ENCODE data around the gene KRTAP5-8.

DNA sequence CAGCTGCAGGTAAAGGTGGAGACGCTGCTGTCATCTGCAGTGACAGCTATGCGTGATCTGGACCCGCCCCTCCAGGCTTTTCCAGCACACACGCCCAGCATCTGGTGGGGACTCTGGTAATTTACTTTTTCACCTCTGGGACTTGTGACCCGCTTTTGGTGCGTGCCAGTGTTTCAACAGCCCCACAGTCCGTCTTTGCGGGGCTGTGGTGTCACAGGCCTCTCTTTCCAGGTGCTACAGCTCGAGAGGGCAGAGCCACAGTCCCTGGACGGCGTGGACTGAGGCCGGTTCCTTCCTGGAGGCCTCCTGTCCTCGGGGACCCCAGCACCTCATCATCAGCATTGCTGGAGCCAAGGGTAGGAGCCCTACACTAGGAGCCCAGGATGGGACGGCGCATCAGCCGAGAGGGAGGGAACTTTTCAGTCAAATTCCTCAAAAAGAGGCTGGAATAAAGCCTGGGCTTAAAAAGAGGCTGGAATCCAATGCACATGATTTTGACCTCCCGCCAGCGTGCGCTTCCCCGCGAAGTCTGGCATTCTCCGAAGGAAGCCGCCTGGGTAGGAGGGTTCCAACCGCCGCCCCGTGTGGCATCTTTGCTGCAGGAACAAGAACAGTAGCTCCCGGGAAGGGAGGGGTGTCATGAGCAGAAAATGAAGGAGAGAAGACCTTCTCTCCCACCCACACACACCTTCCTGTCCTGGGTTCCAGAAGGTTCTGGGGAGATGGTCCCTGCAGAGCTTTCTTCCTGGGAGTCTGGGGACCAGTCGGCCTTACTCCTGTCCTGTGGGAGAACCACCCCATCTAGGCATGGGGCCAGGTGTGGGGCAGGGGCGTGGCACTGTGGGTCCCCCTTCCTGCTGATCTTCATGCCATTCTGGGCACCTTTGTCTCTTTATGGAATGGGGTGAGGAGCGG, 36.5 kb upstream of the KRTAP5-8 start:
- TF ChIP-seq POLR2AphosphoS5 (IDR thresholded peaks at IDR 0.05; ENCODE audit: control insufficient read depth, insufficient read depth, low read depth, low read length), result no peak
- TF ChIP-seq EZH2 (IDR thresholded peaks at IDR 0.05; ENCODE audit: borderline replicate concordance, low read depth, low read length), result no peak
- no peak for TF ChIP-seq ILF3 (IDR thresholded peaks at IDR 0.05; ENCODE audit: borderline replicate concordance)
- no peak for TF ChIP-seq SMC3 (conservative IDR thresholded peaks at IDR 0.05; ENCODE audit: insufficient read depth, low read depth, low read length)
- no peak for TF ChIP-seq TAF1 (IDR thresholded peaks at IDR 0.05; ENCODE audit: control insufficient read depth, extremely low read depth, insufficient read depth, low read length, severe bottlenecking)
- no peak for TF ChIP-seq POLR3A (IDR thresholded peaks at IDR 0.05; ENCODE audit: borderline replicate concordance, extremely low read depth, insufficient read depth, insufficient read length)
- no peak for TF ChIP-seq RAD21 (CRISPR knock-in tag; conservative IDR thresholded peaks at IDR 0.05 in 1 of 2, IDR thresholded peaks at IDR 0.05 in 1 of 2)
- TF ChIP-seq, protein P1, sequence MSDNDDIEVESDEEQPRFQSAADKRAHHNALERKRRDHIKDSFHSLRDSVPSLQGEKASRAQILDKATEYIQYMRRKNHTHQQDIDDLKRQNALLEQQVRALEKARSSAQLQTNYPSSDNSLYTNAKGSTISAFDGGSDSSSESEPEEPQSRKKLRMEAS (CRISPR knock-in tag; IDR thresholded peaks at IDR 0.05), result no peak
- no peak for TF ChIP-seq KAT2B (IDR thresholded peaks at IDR 0.05; ENCODE audit: low read depth, low read length)
- TF ChIP-seq, protein P2, sequence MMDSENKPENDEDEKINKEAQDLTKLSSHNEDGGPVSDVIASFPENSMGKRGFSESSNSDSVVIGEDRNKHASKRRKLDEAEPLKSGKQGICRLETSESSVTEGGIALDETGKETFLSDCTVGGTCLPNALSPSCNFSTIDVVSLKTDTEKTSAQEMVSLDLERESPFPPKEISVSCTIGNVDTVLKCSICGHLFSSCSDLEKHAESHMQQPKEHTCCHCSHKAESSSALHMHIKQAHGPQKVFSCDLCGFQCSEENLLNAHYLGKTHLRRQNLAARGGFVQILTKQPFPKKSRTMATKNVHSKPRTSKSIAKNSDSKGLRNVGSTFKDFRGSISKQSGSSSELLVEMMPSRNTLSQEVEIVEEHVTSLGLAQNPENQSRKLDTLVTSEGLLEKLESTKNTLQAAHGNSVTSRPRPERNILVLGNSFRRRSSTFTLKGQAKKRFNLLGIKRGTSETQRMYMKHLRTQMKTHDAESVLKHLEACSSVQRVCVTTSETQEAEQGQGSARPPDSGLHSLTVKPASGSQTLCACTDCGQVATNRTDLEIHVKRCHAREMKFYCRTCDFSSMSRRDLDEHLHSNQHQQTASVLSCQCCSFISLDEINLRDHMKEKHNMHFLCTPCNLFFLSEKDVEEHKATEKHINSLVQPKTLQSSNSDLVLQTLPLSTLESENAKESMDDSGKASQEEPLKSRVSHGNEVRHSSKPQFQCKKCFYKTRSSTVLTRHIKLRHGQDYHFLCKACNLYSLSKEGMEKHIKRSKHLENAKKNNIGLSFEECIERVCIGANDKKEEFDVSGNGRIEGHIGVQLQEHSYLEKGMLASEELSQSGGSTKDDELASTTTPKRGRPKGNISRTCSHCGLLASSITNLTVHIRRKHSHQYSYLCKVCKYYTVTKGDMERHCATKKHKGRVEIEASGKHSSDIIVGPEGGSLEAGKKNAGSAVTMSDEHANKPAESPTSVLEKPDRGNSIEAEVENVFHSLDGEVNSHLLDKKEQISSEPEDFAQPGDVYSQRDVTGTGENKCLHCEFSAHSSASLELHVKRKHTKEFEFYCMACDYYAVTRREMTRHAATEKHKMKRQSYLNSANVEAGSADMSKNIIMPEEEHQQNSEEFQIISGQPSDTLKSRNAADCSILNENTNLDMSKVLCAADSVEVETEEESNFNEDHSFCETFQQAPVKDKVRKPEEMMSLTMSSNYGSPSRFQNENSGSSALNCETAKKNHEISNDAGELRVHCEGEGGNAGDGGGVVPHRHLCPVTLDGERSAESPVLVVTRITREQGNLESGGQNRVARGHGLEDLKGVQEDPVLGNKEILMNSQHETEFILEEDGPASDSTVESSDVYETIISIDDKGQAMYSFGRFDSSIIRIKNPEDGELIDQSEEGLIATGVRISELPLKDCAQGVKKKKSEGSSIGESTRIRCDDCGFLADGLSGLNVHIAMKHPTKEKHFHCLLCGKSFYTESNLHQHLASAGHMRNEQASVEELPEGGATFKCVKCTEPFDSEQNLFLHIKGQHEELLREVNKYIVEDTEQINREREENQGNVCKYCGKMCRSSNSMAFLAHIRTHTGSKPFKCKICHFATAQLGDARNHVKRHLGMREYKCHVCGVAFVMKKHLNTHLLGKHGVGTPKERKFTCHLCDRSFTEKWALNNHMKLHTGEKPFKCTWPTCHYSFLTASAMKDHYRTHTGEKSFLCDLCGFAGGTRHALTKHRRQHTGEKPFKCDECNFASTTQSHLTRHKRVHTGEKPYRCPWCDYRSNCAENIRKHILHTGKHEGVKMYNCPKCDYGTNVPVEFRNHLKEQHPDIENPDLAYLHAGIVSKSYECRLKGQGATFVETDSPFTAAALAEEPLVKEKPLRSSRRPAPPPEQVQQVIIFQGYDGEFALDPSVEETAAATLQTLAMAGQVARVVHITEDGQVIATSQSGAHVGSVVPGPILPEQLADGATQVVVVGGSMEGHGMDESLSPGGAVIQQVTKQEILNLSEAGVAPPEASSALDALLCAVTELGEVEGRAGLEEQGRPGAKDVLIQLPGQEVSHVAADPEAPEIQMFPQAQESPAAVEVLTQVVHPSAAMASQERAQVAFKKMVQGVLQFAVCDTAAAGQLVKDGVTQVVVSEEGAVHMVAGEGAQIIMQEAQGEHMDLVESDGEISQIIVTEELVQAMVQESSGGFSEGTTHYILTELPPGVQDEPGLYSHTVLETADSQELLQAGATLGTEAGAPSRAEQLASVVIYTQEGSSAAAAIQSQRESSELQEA (IDR thresholded peaks at IDR 0.05; ENCODE audit: low read depth), result no peak
- TF ChIP-seq, protein P3, sequence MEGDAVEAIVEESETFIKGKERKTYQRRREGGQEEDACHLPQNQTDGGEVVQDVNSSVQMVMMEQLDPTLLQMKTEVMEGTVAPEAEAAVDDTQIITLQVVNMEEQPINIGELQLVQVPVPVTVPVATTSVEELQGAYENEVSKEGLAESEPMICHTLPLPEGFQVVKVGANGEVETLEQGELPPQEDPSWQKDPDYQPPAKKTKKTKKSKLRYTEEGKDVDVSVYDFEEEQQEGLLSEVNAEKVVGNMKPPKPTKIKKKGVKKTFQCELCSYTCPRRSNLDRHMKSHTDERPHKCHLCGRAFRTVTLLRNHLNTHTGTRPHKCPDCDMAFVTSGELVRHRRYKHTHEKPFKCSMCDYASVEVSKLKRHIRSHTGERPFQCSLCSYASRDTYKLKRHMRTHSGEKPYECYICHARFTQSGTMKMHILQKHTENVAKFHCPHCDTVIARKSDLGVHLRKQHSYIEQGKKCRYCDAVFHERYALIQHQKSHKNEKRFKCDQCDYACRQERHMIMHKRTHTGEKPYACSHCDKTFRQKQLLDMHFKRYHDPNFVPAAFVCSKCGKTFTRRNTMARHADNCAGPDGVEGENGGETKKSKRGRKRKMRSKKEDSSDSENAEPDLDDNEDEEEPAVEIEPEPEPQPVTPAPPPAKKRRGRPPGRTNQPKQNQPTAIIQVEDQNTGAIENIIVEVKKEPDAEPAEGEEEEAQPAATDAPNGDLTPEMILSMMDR (IDR thresholded peaks at IDR 0.05 in 2 of 3, conservative IDR thresholded peaks at IDR 0.05 in 1 of 3; ENCODE audit: insufficient read depth in 2 of 3, low read depth in 1 of 3, low read length in 3 of 3), result no peak
